COLO668 (cell line): ENCODE results near the gene IQSEC1.
A peak's percentile ranks its signal among the peaks of the same experiment; 100 is the strongest.

ENCODE experiments used
- DNase-seq: peaks from one replicate; lab custom pipeline; 2025; ENCODE audit not compliant: unreplicated experiment; lab: John Stamatoyannopoulos, UW

Gene IQSEC1

DNA sequence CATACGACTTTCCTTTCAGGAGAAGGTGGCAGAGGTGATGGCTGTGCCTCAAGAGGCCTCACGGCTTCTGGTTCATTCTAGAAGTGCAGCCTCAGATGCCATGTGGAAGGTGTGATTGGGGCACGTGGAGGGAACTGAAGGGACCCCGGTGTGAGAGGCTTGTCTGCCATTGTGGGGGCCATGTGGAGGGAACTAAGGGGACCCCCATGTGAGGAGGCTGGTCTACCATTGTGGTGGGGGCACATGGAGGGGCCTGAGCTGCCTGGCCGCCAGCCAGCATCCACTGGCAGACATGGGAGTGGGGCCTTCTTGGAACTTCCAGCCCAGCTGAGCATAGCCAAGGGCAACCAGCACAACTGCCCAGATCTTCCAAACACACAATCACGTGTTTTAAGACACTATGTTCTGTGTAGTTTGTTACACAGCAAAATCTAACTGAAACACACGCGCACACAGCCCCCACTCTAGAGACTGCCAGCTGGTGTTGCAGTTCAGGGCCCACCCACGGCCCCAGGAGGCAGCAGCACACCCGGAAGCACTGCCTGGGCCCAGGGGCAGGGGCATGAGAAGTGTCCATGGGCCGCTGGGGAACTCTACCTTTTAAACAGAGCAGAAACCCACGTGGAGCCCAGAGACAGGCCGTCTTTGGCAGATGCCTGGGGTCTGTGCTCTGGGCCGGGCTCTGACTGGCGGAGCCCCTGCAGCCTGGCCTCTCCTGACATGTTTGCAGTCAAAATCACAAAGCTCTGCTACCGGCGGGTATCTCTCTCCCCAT, 66.8 kb downstream of the IQSEC1 start:
- no peak for DNase-seq

DNA sequence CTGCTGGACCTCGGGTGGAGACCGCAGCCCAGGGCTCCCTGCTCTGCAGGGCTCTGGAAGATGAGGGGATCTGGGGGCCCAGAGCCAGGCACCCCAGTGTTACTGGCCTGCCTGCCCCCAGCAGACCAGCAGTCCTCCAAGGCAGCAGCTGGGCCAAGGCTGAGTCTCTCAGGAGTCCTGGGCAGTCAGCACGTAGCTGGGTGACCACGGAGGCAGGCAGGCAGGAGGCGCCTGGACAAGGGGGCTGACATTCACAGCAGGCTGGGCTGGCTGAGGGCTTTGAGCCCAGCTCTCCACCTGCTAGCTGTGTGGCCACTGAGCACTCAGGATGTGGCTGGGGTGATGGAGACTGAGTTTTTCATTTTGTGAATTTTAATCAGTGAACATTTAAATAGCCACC, 67.9 kb downstream of the IQSEC1 start:
- no peak for DNase-seq

DNA sequence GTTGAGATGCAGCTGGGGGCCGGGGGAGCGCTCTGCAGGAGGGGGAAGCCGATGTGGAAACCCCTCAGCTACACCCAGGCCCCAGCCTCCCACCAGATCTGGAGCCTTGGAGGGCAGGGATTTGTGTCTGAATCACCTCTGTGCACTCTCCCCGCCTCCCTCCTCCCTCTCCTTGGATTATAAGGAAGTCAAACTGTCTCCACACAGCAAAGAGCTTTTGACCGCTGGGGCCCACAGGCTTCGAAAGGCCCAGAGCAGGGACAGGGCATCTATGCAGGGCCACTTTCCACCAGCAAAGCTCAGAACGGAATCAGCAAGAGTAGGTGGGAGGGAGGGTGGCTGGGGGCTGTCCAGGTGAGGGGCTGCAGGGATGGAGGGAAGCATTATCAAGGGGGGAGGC, 68.9 kb downstream of the IQSEC1 start:
- DNase-seq: no peak

DNA sequence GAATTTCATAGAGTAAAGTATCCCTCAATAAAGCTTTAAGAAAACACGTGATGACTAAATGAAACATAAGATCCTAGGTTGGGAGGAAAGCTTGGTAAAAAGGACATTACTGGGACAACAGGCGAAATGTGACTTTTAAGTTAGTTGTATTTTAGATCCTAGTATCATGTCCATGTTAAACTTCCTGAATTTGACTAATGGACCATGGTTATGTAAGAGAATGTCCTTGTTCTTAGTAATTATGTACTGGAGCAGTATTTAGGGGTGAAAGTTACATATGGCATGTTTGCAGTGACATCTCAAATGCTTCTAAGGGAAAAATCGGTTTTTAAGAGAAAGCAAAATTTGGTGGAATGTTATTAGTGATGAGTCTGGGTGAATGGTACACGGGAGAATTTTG, 69.6 kb downstream of the IQSEC1 start:
- DNase-seq: no peak

DNA sequence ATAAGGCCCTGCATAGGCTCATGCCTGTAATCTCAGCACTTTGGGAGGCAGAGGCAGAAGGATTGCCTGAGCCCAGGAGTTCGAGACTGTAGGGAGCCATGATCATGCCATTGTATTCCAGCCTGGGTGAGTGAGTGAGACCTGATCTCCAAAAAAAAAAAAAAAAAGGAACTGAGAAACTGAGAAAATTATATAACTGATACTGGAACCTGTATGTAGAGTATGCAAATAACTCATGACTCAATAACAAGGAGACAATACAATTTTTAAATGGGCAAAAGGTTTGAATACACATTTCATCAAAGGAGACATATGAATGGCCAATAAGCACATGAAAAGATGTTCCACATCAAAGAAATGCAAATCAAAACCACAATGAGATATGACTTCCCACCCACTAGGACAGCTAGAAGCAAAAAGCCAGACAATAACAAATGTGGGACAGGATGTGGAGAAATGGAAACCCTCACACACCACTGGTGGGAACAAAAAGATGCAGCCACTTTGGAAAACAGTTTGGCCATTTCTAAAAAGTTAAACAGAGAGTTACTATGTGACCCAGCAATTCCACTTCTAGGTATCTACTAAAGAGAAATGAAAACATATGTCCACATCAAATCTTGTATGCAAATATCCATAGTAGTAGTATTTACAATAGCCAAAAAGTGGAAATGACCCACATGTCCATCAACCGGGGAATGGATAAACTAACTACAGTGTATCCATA, 70.7 kb downstream of the IQSEC1 start:
- DNase-seq: no peak

DNA sequence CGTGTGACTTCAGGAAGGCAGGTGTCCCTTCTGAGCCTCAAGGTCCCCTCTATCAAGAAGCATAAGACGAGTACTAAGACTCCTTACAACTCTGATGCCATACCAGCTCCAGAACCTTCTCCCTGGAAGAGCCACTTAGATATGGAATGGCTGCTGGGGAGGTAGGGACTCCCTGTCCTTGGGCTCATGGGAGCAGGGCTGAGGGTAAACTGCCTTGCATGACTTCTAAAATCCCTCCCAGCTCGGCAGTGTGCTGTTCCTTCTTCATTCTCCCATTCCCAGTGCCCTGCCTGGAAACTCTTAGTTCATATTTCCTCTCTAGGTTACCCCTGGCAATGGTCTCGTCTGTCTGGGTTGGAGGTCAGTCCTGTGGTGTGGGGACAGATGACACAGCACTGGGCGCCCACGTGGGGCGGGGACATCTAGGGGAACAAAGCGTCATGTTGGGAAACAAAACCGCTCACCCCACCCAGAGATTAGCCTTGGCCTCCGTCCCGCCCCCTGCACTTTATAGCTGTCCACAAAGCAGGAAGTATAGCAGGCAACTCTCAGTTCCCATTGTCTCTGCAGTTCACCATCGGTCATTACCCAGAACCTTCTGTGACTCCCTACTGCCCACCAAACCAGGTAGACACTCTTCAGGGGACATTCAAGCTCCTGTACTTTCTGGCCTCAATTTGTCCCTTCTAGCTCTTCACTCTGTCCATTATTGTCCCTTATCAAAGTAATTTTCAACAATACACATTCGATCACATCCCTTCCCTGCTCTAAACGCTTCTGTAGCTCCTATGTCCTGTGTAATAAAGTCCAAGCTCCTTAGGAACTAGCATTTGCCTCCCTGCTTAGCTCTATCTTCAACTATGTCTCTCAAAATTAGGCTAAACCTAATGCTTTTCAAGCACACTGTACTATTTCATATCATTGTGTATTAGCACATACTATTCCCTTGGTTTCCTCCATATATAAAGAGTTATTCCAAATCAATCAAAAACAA, 73.8 kb downstream of the IQSEC1 start:
- DNase-seq: no peak

DNA sequence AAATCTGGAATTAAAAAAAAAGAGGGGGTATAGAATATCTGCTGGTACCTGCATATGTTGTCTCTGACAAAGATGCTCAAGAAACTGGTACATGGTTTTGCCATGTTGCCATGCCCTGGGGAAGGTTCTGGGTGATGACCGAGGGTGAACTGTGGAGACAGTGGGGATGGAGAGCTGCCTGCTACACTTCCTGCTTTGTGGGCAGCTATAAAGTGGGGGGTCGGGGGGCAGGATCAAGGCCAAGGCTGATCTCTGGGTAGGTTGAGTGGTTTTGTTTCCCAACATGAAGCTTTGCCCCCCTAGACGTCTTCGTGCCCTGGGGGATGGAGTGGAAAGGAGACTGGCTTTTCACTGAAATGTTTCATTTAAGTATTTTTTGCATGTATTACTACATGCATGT, 74.6 kb downstream of the IQSEC1 start:
- no peak for DNase-seq

DNA sequence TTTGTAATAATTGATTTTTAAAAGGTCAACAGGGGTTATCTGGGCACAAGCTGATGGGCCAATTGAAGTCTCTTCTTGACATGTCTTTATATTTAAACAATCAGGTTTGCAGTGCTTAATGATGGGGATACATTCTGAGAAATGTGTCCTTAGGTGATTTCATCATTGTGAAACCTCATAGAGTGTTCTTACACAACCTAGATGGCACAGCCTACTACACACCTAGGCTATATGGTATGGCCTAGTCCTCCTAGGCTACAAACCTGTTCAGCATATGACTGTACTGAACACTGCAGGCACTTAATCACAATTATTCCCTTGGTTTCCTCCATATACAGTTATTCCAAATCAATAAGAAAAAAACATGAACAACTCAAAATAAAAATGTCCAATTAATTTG, 75.8 kb downstream of the IQSEC1 start:
- DNase-seq: no peak

DNA sequence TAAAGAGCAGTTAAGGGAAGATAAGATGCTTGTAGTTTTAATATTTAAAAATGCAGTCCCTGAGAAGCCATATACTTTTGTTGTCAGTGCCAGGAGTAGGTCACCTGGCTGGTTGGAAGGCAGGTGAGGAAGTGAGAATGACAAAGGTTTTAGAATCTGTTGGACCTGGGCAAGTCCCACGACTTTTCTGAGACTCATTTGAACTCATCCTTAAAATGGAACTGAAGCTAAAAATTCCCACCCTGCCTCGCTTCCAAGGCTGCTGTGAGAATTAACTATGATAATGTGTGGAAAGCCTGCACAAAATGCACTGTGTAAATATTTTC, 77.1 kb downstream of the IQSEC1 start:
- DNase-seq: no peak

DNA sequence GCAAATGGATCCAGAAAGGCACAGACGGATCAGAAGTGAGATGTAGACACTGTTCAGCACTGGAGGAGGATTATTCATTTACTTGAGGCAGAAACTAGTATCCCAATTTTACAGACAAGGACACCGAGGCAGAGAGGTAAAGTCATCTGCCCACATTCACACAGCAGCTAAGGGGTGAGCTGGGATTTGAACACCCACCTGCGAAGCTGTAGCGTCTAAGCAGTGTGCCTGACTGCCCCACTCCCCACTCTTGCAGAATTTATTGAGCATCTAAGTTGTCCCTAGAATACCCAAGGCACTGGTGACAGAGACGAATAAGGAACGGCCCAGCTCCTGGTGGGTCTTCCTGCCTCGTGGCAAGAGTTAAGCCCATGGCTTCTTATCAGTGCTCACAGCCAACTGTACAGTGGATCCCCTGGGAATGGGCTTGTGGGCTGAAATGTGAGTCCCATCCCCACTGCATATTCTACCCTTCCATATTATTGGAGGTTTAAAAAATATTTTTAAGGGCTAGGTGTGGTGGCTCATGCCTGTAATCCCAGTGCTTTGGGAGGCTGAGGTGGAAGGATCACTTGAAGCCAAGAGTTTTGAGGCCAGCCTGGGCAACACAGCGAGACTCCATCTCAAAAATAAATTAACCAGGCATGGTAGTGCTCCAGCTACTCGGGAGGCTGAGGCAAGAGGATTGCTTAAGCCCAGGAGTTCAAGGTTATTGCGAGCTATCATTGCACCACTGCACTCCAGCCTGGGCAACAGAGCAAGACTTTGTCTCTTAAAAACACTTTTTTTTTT, 77.6 kb downstream of the IQSEC1 start:
- DNase-seq: no peak

DNA sequence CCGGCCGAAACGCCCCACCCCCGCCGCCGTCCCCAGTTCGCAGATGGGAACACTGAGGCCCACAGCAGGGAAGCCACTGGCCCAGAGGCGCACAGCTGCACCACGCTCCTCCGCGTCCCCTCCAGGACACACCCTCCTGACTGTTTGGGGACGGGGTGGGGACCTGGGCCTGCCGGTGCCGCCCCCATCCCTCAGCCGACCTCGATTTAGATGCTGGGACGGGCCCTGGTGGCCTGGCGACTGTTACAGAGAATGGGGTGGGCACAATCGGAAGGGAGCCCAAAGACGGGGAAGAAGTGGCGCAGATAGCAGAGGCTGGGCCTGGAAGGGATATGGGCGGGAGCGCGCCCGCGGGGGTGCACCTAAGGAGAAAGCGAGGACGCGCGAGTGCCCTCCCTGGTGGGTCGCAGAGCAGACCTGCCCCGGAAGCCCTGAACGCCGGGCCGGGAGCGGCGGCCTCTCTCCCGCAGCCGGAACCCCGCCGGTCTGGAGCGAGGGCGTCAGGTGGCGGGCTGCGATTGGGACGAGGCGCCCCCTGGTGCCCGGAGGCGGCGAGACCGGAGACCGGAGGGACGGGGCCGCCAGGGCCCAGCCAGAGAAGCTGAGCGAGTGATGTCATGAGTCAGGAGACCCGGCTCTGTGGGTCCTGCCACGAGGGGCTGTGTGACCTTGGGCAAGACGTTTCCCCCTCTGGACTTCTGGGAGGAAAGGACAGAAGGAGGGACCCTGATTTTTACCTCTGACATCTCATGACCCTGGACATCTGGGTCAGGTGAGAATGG, 78.4 kb downstream of the IQSEC1 start:
- DNase-seq: peak; percentile 83

DNA sequence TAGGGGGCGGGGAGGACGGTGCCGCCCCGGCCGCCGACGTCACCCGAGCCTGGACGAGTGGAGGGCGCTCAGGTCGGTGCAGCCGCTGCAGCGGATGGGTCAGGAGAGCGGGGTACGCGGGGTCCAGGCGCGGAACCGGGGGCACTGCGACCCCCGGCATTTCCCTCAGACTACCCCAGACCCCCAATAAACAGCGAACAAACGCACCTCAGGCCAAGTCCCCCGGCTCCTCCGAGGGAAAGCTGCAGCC, 78.9 kb downstream of the IQSEC1 start:
- DNase-seq: no peak

DNA sequence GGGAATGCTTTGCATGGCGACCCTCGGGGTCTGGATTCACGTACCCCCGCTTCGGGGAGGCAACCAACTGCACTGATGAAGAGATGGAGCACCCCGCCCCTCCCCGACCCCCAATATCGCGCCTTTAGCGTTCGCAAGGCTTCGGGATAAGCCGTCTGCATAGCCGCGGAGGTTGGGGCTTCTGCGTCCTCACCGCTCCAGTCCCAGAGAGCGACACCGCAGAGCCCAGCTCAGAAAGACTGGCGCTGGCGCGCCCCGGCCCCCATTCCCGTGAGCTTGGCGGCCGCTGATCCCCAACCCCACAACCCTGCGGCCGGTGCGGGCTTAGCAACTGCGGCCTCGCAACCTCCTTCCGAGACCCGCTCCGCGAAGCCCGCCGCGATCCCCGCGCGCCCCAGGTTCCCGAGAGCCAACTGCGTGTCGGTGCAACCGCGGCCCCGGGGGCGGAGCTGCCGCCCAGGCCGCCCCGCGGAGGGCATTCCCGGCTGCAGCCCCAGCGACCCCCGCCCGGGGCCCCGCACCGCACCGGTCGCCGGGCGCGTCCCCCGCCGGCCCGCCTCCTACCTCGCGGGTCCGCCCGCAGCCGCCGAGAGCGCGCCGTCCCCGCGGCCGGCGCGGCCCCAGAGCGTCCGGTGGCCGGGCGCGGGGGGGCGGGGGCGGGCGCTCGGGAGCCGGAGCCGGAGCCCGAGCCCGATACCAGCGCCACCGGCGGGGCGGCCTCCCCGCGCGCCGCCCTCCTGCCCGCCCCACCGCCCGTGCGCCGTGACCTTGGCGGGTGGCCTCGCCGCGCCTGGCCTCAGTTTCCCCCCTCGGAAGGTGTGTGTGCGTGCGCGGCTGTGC, 79.5 kb downstream of the IQSEC1 start:
- peak; percentile 22 for DNase-seq

DNA sequence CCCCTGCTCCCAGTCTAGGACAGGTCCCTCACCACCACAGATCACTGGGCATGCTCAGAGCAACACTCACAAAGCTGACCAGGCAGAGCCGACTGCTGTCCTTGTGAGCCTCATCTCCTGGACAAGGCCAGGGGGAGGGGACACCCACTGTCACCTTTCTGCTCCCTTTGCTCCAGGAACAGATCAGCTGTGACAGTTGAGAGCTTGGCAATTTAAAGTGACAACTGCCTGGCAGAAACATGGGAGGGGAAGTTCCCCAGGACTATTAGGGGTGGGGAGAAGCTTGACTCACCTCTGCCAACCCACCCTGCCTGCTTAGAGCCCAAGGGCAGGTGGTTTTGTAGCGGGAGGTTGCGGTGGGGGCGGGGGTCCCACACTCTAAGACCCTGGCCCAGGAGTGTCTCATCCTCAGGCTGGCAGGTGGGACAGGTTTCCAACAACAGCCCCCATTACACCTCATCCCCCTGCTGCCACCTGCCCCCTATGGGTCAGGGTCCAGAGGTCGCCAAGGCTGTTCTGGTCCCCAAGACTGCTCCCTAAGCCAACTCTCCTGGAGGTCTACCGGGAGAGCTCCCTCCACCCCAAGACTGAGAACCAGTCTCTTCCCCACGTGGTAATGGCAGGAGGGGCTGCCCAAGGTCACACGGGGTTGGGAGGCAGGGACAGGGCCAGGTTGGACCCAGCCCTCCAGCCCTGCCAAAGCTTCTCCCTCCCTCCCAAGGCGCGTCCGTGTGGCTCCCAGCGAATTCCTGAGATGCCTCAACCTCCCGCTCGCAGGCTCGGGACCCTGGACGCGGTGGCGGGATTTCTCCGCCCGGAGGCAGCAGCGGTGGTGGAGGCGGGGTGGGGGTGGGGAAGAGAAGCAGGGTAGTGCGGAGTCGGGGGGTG, 80.4 kb downstream of the IQSEC1 start:
- DNase-seq: no peak

DNA sequence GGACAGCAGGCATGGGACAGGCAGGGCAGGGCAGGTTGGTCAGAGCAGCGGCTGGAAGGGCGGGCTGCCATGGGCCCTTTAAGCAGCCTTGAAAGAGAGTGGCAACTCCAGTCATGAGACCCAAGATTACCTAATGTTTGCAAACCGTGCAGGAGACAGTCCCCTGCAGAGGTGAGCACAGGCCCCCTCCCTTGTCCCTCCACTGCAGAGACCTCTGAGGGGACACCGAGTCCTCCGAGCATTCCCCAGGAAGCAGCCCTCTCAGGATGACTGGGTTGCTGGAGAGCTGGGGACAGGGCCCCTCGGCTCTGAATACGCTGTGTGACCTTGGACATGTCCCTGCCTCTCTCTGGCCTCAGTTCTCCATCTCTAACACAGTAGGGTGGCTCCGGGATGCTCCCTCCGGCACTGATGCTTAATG, 81.4 kb downstream of the IQSEC1 start:
- DNase-seq: no peak

DNA sequence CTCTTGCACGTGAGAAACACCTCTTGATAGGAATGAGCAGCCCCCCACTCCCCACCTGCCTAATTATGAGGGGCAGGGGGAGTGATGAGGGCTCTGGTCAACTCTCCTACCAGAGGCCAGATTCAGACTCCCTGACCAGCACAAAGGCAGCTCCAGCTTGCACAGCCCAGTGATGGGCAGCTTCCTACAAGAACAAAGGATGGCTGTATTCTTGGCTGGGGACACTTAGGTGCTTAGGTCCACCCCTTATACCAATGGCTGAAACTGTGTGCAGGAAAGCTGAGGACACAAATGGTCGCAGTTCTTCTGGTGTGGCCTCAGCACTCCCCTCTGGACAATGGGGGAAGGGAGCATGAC, 81.8 kb downstream of the IQSEC1 start:
- no peak for DNase-seq

DNA sequence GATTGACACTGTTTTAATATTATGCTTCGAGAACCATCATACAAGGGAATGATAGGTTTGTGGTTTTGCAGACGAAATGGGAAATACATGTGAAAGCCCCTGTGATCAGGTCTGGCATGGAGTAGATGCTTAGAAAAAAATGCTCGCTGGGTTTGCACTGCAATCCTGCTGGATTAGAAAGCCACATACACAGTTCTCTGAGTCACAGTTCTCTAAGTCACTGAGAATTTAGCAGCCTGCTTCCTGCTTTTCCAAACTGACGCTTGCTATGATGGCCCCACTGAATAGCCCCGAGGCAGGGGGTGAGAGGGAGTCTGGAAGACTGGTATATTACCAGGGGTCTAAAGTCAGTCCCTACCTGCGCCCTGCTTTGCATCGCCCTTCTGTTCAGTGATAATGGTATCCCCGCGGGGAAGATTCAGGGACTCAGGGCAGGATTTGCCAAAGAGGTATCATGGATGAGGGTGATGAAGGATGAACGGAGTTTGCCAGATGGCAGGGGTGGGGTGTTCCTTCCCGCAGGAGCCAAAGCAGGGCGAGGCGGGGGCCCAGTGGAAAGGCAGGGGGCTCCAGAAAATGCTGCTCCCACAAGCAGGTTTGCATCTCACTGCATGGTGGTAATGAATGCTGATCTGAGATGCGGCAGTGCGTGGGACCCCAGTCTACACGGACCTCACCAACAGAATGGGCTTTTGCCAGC, 82.3 kb downstream of the IQSEC1 start:
- DNase-seq: no peak

DNA sequence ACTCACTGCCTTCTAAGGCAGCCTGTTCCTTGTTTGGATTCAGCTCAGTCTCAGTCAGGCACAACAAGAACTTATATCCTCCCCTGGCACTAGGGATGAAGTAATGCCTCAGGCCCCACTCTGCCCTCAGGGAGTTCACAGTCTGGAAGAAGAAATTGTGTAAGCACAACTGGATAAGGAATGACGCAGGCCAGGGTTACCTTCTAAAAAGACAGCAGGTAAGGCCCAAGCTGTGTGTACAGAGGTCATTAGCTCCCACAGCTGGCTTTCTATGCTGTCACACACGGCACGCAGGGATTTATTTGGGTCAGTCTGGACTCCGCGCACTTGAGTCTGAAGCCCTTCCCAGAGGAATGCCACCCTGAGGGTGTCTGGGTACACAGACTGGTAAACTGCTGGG, 82.9 kb downstream of the IQSEC1 start:
- DNase-seq: no peak
